ENCODE results near the gene CDK5R2.

DNA sequence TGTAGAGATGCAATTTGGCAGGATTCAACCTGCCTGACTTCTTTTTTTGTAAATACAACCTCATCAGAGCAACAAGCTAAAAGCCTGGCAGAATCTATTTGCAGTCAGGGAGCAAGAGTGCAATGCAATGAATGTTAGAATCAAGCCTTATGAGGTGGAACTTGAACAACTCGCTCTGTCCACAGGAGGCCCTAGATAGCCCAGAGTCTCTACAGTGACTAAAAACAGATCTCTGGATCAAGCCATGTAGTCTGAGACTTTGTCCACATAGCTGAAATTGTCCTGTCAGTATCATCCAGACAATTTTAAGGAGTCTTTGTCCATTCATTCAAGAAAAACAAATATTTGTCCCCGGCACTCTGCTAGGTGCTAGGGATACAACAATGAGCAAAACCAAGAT is 32.0 kb upstream of the CDK5R2 start:
- TF ChIP-seq, protein P1, sequence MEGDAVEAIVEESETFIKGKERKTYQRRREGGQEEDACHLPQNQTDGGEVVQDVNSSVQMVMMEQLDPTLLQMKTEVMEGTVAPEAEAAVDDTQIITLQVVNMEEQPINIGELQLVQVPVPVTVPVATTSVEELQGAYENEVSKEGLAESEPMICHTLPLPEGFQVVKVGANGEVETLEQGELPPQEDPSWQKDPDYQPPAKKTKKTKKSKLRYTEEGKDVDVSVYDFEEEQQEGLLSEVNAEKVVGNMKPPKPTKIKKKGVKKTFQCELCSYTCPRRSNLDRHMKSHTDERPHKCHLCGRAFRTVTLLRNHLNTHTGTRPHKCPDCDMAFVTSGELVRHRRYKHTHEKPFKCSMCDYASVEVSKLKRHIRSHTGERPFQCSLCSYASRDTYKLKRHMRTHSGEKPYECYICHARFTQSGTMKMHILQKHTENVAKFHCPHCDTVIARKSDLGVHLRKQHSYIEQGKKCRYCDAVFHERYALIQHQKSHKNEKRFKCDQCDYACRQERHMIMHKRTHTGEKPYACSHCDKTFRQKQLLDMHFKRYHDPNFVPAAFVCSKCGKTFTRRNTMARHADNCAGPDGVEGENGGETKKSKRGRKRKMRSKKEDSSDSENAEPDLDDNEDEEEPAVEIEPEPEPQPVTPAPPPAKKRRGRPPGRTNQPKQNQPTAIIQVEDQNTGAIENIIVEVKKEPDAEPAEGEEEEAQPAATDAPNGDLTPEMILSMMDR (IDR thresholded peaks at IDR 0.05) = no peak
- no peak for TF ChIP-seq POLR2A (IDR thresholded peaks at IDR 0.05)
